Activated CD4-positive, alpha-beta T cell treated with anti-CD3 and anti-CD28 coated beads for 4 hours (primary cell): ENCODE measurements around the gene PVR.
A peak's percentile ranks its signal among the peaks of the same experiment; 100 is the strongest.
"Not testable (repeated sequence)": the region's sequence is repeated elsewhere in the genome, so short reads cannot be mapped to it uniquely, and the experiment has no call there.

Experiments
- DNase-seq, 2 donors: peaks; one replicate each; pipeline ENCODE4 v3.0.0-alpha.2; 2020

Gene PVR

GRCh38 chr19:44643605-44644401 is at the start of gene PVR:
PVR (plus strand) TSS chr19:44643910; CDS start chr19:44644097, 187 bp downstream.
- DNase-seq = peak; percentile 2 to 14

GRCh38 chr19:44596428-44597130 is 47.1 kb upstream of the PVR start:
- DNase-seq = no peak

- DNase-seq = no peak
Observed at GRCh38 chr19:44597131-44597491, 46.6 kb upstream of the PVR start.

GRCh38 chr19:44598355-44598754 is 45.4 kb upstream of the PVR start:
- no peak for DNase-seq

- DNase-seq = no peak
Observed at GRCh38 chr19:44598880-44599279, 44.8 kb upstream of the PVR start.

- no peak for DNase-seq
Observed at GRCh38 chr19:44600466-44600865, 43.2 kb upstream of the PVR start.

GRCh38 chr19:44602081-44602480 is 41.6 kb upstream of the PVR start:
- no peak for DNase-seq

- no peak for DNase-seq
Observed at GRCh38 chr19:44603201-44603945, 40.3 kb upstream of the PVR start.

- DNase-seq = no peak
Observed at GRCh38 chr19:44604241-44604640, 39.5 kb upstream of the PVR start.

- no peak for DNase-seq
Observed at GRCh38 chr19:44605547-44605946, 38.2 kb upstream of the PVR start.

- DNase-seq = no peak
Observed at GRCh38 chr19:44607049-44607448, 36.7 kb upstream of the PVR start.

- DNase-seq = no peak
Observed at GRCh38 chr19:44607917-44608316, 35.8 kb upstream of the PVR start.

- DNase-seq = no peak
Observed at GRCh38 chr19:44608391-44608821, 35.3 kb upstream of the PVR start.

GRCh38 chr19:44609219-44609618 is 34.5 kb upstream of the PVR start:
- no peak for DNase-seq

GRCh38 chr19:44610497-44610896 is 33.2 kb upstream of the PVR start:
- not testable (repeated sequence) for DNase-seq

GRCh38 chr19:44611812-44612295 is 31.9 kb upstream of the PVR start:
- no peak for DNase-seq

GRCh38 chr19:44613295-44614178 is 30.2 kb upstream of the PVR start, which contains the start of gene IGSF23:
IGSF23 (plus strand) TSS chr19:44613563; CDS start chr19:44613646, 83 bp downstream.
- DNase-seq = no peak

- no peak for DNase-seq
Observed at GRCh38 chr19:44614313-44614712, 29.4 kb upstream of the PVR start.

- DNase-seq = no peak
Observed at GRCh38 chr19:44615863-44616247, 27.9 kb upstream of the PVR start.

GRCh38 chr19:44617110-44617880 is 26.4 kb upstream of the PVR start:
- no peak for DNase-seq

- DNase-seq = no peak
Observed at GRCh38 chr19:44618640-44619357, 24.9 kb upstream of the PVR start.
